Esophagus squamous epithelium (tissue), 5 donors: ENCODE data around the gene C12orf56. TPM values are rescaled to one million over a fixed set of nuclear protein-coding genes. Genes with fewer than 3 reads are reported as not detected.

Experiments
- DNase-seq: peaks from one replicate; lab custom pipeline; 2025; lab: John Stamatoyannopoulos, UW
- H3K27ac ChIP-seq, 4 donors: fragments of 200-600 bp; sonication (generic); one replicate each; pipeline ENCODE4 v1.5.1; 2016 to 2019; ENCODE audit warnings: mild to moderate bottlenecking in 1 of 4
- H3K27me3 ChIP-seq, 4 donors: fragments of 200-600 bp; sonication (generic); 1 replicate in 3 of 4; 2 replicates in 1 of 4; pipeline versions ENCODE4 v1.5.1 to v1.6.0; 2017 to 2021; ENCODE audit warnings: antibody characterized with exemption in 1 of 4
- H3K36me3 ChIP-seq, 3 donors: fragments of 200-600 bp; sonication (generic); one replicate each; pipeline ENCODE4 v1.5.1; 2016 to 2019
- H3K4me1 ChIP-seq, 3 donors: fragments of 200-600 bp; sonication (generic); one replicate each; pipeline ENCODE4 v1.5.1; 2017 to 2019
- H3K4me3 ChIP-seq, 4 donors: fragments of 200-600 bp; sonication (generic); 1 replicate in 3 of 4; 2 replicates in 1 of 4; pipeline ENCODE4 v1.5.1; 2016 to 2019; ENCODE audit warnings: mild to moderate bottlenecking in 2 of 4, moderate library complexity in 1 of 4
- H3K9me3 ChIP-seq, 3 donors: fragments of 200-600 bp; sonication (generic); one replicate each; pipeline ENCODE4 v1.5.1; 2016 to 2019
- CTCF ChIP-seq, 6 experiments: fragments of 450-650 bp in 4 of 6; fragments of 200-600 bp in 2 of 6; sonication (generic) in 2 of 6; IDR thresholded peaks; one replicate each; pipeline ENCODE4 v1.5.1; 2016 to 2019; ENCODE audit warnings: antibody characterized with exemption in 6 of 6, mild to moderate bottlenecking in 4 of 6, moderate library complexity in 4 of 6
- POLR2A ChIP-seq, 4 donors: fragments of 450-650 bp; IDR thresholded peaks; one replicate each; pipeline ENCODE4 v1.6.1; 2017; ENCODE audit warnings: antibody characterized with exemption in 4 of 4, mild to moderate bottlenecking in 4 of 4, moderate library complexity in 3 of 4
- WGBS, 2 donors: methylation state at CpG; one replicate each; pipeline ENCODE4 v1.1.5; 2018; 5-methylcytosine and 5-hydroxymethylcytosine counted together
- intact Hi-C: fragments of 100-400 bp; cut with DNase I; formaldehyde crosslinking; loops from one replicate; pipeline ENCODE4 v1.15.0; 2022
- total RNA-seq, 4 donors: library from RNA; depleted of rRNA; stranded (reverse); fragments of >200 nt; gene quantifications; one replicate each; pipeline ENCODE4 v1.1.0, GENCODE V29; 2016
- donor health status: DM: yes; HTN: yes; CAD: no.

Gene C12orf56
- total RNA-seq, 4 donors from 2014 or later, result 1.00 to 6.8 (median 3.0) TPM

- Histone ChIP-seq H3K4me3 (no peak overlapping the region), H3K9me3 (no peaks in the 10 kb centered on the region), H3K27me3 (no peaks in the 10 kb centered on the region), H3K27ac (no peak overlapping the region), H3K36me3 (no peaks in the 10 kb centered on the region), H3K4me1 (no peaks in the 10 kb centered on the region)
- DNase-seq, result no peak
- intact Hi-C loops, result loop anchor here (5.0 kb wide), 1 partner anchor 414 kb away; the partner anchor contains the start of gene SRGAP1
- peak in 5 of 6 experiments; percentile 66 to 73 (median 71) for TF ChIP-seq CTCF (IDR thresholded peaks at IDR 0.05)
- no peak for TF ChIP-seq POLR2A (IDR thresholded peaks at IDR 0.05)
- WGBS, 2 donors, result 67 to 76% methylated on average over 4 of the region's 4 CpGs
Observed at GRCh38 chr12:64256166-64256800, 134.3 kb downstream of the C12orf56 start.

GRCh38 chr12:64255249-64255648 is 135.3 kb downstream of the C12orf56 start:
- no peak overlapping the region for H3K4me3 ChIP-seq
- no peaks in the 10 kb centered on the region for H3K4me1 ChIP-seq
- no peaks in the 10 kb centered on the region for H3K36me3 ChIP-seq
- intact Hi-C loops, result loop anchor here (5.0 kb wide), 1 partner anchor 413 kb away; the partner anchor contains the start of gene SRGAP1
- no peak overlapping the region for H3K27ac ChIP-seq
- WGBS, 2 donors, result 66 to 87% methylated on average over 3 to 4 of the region's 4 CpGs
- H3K27me3 ChIP-seq, result no peaks in the 10 kb centered on the region
- TF ChIP-seq CTCF (IDR thresholded peaks at IDR 0.05) (no peak), POLR2A (IDR thresholded peaks at IDR 0.05) (no peak)
- H3K9me3 ChIP-seq, result no peaks in the 10 kb centered on the region
- DNase-seq, result no peak

- Histone ChIP-seq H3K4me1 (no peaks in the 10 kb centered on the region), H3K27ac (peak overlapping the region in 3 of 4 donors; percentile 32 to 54 (median 38))
- TF ChIP-seq POLR2A (IDR thresholded peaks at IDR 0.05), result no peak
- TF ChIP-seq CTCF (IDR thresholded peaks at IDR 0.05), result no peak
Observed at GRCh38 chr12:64253356-64253755, 137.2 kb downstream of the C12orf56 start.

GRCh38 chr12:64252681-64253080 is 137.9 kb downstream of the C12orf56 start:
- intact Hi-C loops, result no loop called here
- TF ChIP-seq CTCF (IDR thresholded peaks at IDR 0.05), result no peak
- no peak for TF ChIP-seq POLR2A (IDR thresholded peaks at IDR 0.05)
- Histone ChIP-seq H3K9me3 (no peaks in the 10 kb centered on the region), H3K36me3 (no peaks in the 10 kb centered on the region), H3K4me1 (no peaks in the 10 kb centered on the region), H3K27me3 (no peaks in the 10 kb centered on the region), H3K27ac (peak overlapping the region in 3 of 4 donors; percentile 32 to 54 (median 38)), H3K4me3 (no peak overlapping the region)
- WGBS, 2 donors, result 32 to 33% methylated on average over 3 of the region's 3 CpGs
- DNase-seq, result no peak

More at GRCh38 chr12:64253356-64253755, 137.2 kb downstream of the C12orf56 start:
- no peaks in the 10 kb centered on the region for H3K9me3 ChIP-seq
- no peak for DNase-seq
- H3K27me3 ChIP-seq, result no peaks in the 10 kb centered on the region
- 14 to 17% methylated on average over 1 of the region's 1 CpG for WGBS, 2 donors
- no peaks in the 10 kb centered on the region for H3K36me3 ChIP-seq
- H3K4me3 ChIP-seq, result no peak overlapping the region
- intact Hi-C loops, result no loop called here

GRCh38 chr12:64243809-64244208 is 146.7 kb downstream of the C12orf56 start:
- WGBS, 2 donors, result 75 to 77% methylated on average over 4 of the region's 4 CpGs
- Histone ChIP-seq H3K4me1 (no peaks in the 10 kb centered on the region), H3K27me3 (no peaks in the 10 kb centered on the region), H3K36me3 (no peaks in the 10 kb centered on the region), H3K4me3 (no peak overlapping the region), H3K9me3 (no peaks in the 10 kb centered on the region), H3K27ac (no peak overlapping the region)
- intact Hi-C loops, result no loop called here
- no peak for TF ChIP-seq CTCF (IDR thresholded peaks at IDR 0.05)
- TF ChIP-seq POLR2A (IDR thresholded peaks at IDR 0.05), result no peak
- DNase-seq, result no peak
